SK-N-SH treated with all-trans-retinoic acid at 6 μM for 48 hours (cell line): ENCODE measurements around the gene UBE4A.

Experiments used
- ARNTL ChIP-seq: fragments of 450-650 bp; formaldehyde crosslinking; IDR thresholded peaks from 2 replicates; pipeline ENCODE4 v1.5.0; 2020; ENCODE audit warnings: low read depth, mild to moderate bottlenecking, moderate library complexity, borderline replicate concordance
- GLIS3 ChIP-seq: fragments of 250-450 bp; sonication (Bioruptor Pico); IDR thresholded peaks from 2 replicates; pipeline ENCODE4 v1.5.0; 2020; ENCODE audit warnings: mild to moderate bottlenecking, moderate library complexity
- OSR1 ChIP-seq: fragments of 250-450 bp; sonication (Bioruptor Pico); IDR thresholded peaks from 2 replicates; pipeline ENCODE4 v1.8.0; 2022; ENCODE audit warnings: moderate library complexity, mild to moderate bottlenecking, inconsistent platforms
- RARB ChIP-seq: fragments of 250-450 bp; sonication (Bioruptor Pico); IDR thresholded peaks from 2 replicates; pipeline ENCODE4 v1.8.0; 2021; ENCODE audit warnings: mild to moderate bottlenecking, moderate library complexity
- SNAI2 ChIP-seq: fragments of 250-450 bp; sonication (Bioruptor Pico); IDR thresholded peaks from 2 replicates; pipeline ENCODE4 v1.5.0; 2020; ENCODE audit warnings: mild to moderate bottlenecking, moderate library complexity
- TCF4 ChIP-seq: fragments of 250-450 bp; sonication (Bioruptor Pico); IDR thresholded peaks from 2 replicates; pipeline ENCODE4 v1.8.0; 2021; ENCODE audit warnings: mild to moderate bottlenecking, moderate library complexity, borderline replicate concordance
- ZFP3 ChIP-seq: fragments of 250-450 bp; sonication (Bioruptor Pico); IDR thresholded peaks from 2 replicates; pipeline ENCODE4 v1.5.0; 2020; ENCODE audit warnings: mild to moderate bottlenecking, moderate library complexity
- ZFP30 ChIP-seq: fragments of 450-650 bp; formaldehyde crosslinking; IDR thresholded peaks from 2 replicates; pipeline ENCODE4 v1.5.0; 2022; ENCODE audit warnings: mild to moderate bottlenecking, moderate library complexity
- ZNF565 ChIP-seq: fragments of 450-650 bp; formaldehyde crosslinking; conservative IDR thresholded peaks from 2 replicates; pipeline ENCODE4 v1.5.0; 2020; ENCODE audit warnings: low read depth, mild to moderate bottlenecking, moderate library complexity
- TF ChIP-seq, protein P1 (sequence below): fragments of 250-450 bp; sonication (Bioruptor Pico); IDR thresholded peaks from 2 replicates; pipeline ENCODE4 v1.5.1; 2020; ENCODE audit warnings: low read depth, mild to moderate bottlenecking, moderate library complexity
- TF ChIP-seq, protein P2 (sequence below): fragments of 250-450 bp; sonication (Bioruptor Pico); IDR thresholded peaks from 2 replicates; pipeline ENCODE4 v1.8.0; 2020; ENCODE audit warnings: mild to moderate bottlenecking, moderate library complexity, borderline replicate concordance
- TF ChIP-seq, protein P3 (sequence below): fragments of 250-450 bp; sonication (Bioruptor Pico); IDR thresholded peaks from 2 replicates; pipeline ENCODE4 v1.5.1; 2021; ENCODE audit warnings: mild to moderate bottlenecking, moderate library complexity

DNA sequence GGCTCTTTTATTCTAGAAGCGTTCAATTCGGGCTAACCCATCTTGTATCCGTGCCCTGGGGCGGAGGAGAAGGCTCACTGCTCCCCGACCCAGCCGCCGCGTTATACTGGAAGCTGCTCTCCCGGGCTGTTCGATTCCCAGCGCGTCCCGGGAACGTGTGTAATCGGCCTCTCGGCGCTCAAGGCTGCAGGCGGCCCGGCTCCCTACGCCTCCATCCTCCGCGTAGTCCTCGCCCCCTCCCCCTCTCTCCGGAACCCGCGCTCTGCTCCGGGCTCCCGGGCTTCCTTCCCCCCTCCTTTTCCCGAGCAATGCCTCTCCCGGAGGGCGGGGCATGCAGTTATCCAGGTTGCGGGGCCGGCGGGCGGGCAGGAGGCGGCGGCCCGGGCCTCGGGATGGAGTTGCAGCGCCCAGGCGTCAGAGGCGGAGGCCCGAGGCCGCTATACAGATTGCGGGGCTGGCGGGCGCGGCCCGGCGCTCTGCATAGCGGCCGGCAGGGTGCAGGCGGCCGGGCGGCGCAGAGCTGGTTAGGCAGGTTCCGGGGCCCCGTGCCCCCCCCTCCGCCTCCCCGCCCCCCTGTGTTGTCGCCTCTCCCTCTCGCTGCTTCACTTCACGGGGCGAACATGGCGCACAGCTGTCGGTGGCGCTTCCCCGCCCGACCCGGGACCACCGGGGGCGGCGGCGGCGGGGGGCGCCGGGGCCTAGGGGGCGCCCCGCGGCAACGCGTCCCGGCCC, 76.7 kb downstream of the UBE4A start, which contains the start of gene KMT2A:
- TF ChIP-seq OSR1 (no peak), GLIS3 (CRISPR knock-in tag) (no peak; the same call in 1 of the 2 replicates), ZFP30 (no peak), ZFP3 (CRISPR knock-in tag) (no peak; the same call in 1 of the 2 replicates), TCF4 (no peak; the same call in 1 of the 2 replicates), RARB (no peak), ARNTL (CRISPR knock-in tag) (no peak; the same call in 1 of the 2 replicates), SNAI2 (CRISPR knock-in tag) (peak; percentile 33; the same call in 1 of the 2 replicates), ZNF565 (CRISPR knock-in tag) (no peak)
- TF ChIP-seq, protein P1, sequence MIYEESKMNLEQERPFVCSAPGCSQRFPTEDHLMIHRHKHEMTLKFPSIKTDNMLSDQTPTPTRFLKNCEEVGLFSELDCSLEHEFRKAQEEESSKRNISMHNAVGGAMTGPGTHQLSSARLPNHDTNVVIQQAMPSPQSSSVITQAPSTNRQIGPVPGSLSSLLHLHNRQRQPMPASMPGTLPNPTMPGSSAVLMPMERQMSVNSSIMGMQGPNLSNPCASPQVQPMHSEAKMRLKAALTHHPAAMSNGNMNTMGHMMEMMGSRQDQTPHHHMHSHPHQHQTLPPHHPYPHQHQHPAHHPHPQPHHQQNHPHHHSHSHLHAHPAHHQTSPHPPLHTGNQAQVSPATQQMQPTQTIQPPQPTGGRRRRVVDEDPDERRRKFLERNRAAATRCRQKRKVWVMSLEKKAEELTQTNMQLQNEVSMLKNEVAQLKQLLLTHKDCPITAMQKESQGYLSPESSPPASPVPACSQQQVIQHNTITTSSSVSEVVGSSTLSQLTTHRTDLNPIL (CRISPR knock-in tag), result no peak
- TF ChIP-seq, protein P2, sequence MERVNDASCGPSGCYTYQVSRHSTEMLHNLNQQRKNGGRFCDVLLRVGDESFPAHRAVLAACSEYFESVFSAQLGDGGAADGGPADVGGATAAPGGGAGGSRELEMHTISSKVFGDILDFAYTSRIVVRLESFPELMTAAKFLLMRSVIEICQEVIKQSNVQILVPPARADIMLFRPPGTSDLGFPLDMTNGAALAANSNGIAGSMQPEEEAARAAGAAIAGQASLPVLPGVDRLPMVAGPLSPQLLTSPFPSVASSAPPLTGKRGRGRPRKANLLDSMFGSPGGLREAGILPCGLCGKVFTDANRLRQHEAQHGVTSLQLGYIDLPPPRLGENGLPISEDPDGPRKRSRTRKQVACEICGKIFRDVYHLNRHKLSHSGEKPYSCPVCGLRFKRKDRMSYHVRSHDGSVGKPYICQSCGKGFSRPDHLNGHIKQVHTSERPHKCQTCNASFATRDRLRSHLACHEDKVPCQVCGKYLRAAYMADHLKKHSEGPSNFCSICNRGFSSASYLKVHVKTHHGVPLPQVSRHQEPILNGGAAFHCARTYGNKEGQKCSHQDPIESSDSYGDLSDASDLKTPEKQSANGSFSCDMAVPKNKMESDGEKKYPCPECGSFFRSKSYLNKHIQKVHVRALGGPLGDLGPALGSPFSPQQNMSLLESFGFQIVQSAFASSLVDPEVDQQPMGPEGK (CRISPR knock-in tag), result no peak; the same call in 1 of the 2 replicates
- TF ChIP-seq, protein P3, sequence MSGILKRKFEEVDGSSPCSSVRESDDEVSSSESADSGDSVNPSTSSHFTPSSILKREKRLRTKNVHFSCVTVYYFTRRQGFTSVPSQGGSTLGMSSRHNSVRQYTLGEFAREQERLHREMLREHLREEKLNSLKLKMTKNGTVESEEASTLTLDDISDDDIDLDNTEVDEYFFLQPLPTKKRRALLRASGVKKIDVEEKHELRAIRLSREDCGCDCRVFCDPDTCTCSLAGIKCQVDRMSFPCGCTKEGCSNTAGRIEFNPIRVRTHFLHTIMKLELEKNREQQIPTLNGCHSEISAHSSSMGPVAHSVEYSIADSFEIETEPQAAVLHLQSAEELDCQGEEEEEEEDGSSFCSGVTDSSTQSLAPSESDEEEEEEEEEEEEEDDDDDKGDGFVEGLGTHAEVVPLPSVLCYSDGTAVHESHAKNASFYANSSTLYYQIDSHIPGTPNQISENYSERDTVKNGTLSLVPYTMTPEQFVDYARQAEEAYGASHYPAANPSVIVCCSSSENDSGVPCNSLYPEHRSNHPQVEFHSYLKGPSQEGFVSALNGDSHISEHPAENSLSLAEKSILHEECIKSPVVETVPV (CRISPR knock-in tag), result no peak
